NCI-H1417 (cell line): ENCODE results near the gene CLSTN2.
A peak's percentile ranks its signal among the peaks of the same experiment; 100 is the strongest.

ENCODE experiments used
- DNase-seq, 3 experiments: peaks; one replicate each; lab custom pipeline; 2025; lab: John Stamatoyannopoulos, UW

CLSTN2 gene

GRCh38 chr3:140052771-140053702, 118.1 kb downstream of the CLSTN2 start:
- DNase-seq: peak in 1 of 3 experiments; percentile 39

- DNase-seq: no peak
Observed at GRCh38 chr3:140053794-140054193, 118.8 kb downstream of the CLSTN2 start.

GRCh38 chr3:140055092-140055791, 120.3 kb downstream of the CLSTN2 start:
- DNase-seq: no peak

DNA sequence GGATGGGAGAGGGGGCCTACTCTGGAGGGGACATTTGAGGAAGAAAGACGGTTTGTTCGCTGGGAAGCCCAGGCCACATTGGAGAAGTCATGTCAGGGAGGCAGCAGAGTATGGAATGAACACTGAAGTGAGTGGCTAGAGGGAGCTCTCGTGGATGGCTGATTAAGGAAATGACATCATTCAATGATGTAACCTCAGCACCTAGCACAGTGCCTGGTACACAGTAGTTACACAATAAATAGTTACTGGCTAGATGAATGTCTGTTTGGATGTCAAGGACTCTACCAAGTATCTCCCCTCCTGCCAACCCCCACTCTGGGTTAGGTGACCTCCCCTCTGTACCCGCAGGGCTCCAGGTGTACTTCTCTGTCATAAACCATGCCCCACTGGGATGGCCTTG, 121.1 kb downstream of the CLSTN2 start:
- DNase-seq: no peak

DNA sequence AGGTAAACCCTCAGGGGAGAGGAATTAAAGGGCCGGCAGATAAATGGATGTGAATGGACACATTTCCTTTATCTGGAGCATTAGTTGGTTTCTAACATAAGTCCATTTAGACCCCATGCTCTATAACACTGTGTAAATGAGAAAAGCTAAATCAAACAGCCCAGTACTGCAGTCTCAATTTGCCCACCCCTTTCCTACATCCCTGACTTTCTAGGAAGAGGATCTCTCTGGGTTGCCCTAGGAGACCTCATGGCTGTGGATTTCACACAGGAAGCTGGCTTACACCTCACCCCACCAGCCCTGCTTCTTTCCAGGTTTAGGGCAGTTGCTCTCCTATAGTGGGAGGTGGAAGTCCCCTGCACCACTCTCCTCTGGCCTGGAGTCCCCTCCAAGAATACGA, 126.2 kb downstream of the CLSTN2 start:
- no peak for DNase-seq

DNA sequence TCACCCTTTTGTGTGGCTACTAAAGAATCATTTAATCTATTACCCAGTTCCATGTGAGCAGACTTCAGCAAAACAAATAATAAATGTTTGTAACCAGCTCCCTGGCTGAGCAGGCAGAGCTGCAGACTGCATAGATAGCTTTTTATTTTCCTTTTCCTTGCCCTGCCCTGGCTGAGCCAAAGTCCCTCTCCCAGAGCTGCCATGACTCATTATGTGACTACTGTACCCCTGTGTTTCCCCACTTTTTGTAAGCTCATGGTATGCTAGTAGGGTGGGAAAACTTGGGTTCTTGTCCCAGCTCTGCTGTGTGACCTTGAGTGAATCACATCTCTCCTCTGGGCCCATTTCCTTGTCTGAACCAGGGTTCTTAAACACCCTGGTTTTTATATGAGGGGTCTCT, 127.5 kb downstream of the CLSTN2 start:
- no peak for DNase-seq

GRCh38 chr3:140067487-140067886, 132.5 kb downstream of the CLSTN2 start:
- no peak for DNase-seq

GRCh38 chr3:140068494-140069017, 133.6 kb downstream of the CLSTN2 start:
- peak in 1 of 3 experiments; percentile 55 for DNase-seq

DNA sequence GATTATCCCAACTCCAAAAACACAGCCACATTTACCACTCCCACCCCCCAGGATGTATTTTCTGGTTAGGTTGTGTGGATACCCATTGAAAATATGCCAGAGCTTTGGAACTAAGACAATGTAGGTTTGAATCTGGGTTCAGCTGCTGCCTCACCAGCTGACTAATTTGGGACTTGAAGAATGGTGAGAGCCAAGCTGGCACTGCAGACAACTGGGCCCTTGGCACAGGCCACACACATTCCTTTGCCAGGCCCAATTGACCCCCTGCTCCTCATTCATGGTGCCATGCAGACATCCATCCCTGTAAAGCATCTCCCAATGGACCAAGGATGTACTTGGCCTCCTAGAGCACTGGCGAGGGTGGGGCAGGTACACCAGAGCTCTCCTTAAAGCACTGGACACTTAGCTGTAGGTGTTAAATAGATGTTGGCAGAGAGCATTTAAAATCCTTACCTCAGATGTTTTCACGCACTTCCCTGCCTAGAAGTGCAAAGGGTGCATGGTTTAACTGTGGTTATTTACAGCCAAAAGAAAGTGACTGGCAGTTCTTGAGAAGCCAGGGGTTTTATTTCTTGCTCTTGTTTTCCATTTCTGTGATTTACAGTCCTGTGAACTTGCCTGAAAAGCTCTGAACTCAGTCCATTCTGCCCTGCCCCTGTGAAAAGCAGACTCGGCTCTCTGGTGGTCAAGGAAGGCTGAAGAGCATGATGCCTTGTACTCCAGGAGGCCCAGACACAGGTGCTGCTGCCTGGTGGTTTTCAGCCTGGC, 138.5 kb downstream of the CLSTN2 start:
- DNase-seq: peak in 1 of 3 experiments; percentile 19

- DNase-seq: no peak
Observed at GRCh38 chr3:140076552-140076951, 141.6 kb downstream of the CLSTN2 start.

DNA sequence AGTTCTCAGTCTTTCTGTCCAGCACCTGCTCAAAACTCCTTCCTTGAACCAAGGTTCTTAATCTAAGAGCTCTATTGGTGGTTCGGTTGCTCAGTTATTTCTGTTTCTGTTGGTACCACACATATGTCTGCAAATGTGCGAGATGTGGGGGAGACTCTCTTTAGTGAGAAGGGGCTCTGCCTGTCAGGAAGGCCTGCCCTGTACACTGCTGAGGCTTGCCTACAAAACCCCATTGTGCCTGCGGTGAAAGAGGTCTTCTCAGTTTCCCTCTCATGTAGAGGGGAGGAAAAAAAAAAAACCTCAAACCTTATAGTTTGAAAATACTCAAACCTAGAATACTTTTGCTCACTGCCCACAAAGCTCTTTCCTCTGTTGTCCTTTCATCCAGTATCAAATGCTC, 142.4 kb downstream of the CLSTN2 start:
- DNase-seq: no peak

DNA sequence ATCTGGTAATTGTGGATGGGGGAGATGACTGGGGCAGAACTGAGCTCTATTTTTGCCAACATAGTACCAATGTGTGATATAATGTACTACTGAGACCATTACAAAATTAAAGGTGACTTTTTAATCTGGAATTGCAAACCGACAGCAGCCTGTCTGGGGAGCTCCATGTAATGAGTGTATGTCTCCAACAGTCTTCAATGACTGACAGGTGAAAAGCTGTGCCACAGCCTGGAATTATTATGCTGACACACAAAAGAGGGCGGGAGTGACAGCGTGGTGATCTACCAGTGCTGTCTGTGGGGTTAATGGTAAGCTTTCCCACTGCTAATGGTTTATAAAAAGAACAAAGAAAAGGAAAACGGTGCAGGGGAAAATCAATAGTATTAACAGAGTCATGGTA, 143.4 kb downstream of the CLSTN2 start:
- no peak for DNase-seq

- no peak for DNase-seq
Observed at GRCh38 chr3:140078940-140079339, 144.0 kb downstream of the CLSTN2 start.

DNA sequence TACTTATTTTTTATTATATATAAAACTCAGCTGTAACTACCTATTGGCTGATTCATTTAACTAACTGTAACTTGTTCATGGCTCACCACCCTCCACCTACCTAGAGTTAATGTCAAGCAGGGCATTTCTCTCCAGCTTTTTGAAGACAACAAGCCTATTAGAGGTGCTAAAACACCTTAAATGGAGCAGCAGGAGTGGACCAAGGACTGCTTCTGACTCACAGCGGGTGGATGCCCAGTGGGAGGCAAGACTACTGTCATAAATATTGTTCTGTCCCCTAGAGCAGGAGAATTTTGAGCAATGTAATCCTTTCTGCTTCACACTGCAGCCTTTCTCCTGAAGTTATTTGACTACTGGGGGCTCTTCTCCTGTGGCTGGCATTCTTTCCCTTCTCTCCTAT, 146.9 kb downstream of the CLSTN2 start:
- DNase-seq: peak in 1 of 3 experiments; percentile 54

GRCh38 chr3:140085001-140085400, 150.0 kb downstream of the CLSTN2 start:
- DNase-seq: peak in 1 of 3 experiments; percentile 15

DNA sequence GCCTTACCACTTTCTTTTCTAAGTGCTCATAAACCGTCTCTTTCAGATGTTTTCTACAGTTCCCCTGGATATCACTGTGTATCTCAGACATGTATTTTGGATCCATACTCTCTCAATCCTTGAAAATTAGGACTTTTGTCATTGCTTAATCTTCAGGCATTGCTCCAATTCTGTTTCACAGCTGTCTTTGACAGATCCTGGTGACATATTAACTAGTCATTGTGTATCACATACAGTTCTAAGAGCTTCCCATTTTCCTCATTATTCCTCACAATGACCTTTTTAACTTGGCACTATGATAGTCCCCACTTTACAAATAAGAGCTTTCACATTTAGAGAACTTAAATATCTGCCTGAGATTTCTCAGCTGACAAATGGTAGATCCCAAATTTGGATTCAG, 151.7 kb downstream of the CLSTN2 start:
- DNase-seq: no peak

GRCh38 chr3:140088058-140088457, 153.1 kb downstream of the CLSTN2 start:
- no peak for DNase-seq

DNA sequence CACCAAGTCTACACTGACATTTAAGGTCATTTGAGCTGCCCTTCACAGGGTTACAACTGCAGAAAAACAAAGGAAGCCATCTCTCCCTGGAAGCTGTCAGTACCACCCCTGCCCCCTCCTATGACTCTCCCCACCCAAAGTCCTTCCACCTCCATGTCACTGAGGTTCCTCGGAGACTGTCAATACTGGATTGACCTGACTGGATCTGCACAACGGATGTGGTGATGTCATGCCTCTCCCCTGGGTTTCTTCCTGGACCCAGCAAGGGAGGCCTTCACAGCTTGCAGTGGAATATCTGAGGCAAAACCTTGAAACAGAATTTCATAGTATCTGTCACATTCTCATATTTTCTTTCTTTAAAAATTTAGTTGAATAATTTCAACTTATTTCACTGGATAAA, 153.5 kb downstream of the CLSTN2 start:
- DNase-seq: no peak

GRCh38 chr3:140089403-140090072, 154.6 kb downstream of the CLSTN2 start:
- DNase-seq: no peak

DNA sequence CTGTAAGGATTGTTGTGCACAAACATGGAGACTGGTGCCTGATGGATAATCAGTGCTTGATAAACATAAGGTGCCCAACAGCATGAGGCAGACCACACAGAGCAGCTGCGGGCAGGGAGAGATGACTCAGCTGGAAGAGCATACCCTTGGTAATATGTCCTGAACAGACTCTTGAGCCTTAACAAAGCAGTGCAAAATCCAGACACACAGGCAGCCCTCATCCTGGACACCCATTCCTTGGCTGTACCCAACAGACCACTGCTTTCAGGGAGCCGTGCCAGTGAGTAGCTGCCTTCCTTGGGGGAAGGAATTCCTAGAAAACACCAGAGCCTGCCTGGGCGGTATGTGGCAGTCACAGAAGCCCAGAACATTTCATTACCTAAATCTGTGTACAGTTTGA, 156.2 kb downstream of the CLSTN2 start:
- DNase-seq: no peak

- DNase-seq: peak in 1 of 3 experiments; percentile 7
Observed at GRCh38 chr3:140092848-140093536, 158.0 kb downstream of the CLSTN2 start.
